Measurements from ENCODE around the gene CPS1. TPM values are rescaled to one million over a fixed set of nuclear protein-coding genes. Genes with fewer than 3 reads are reported as not detected.

CPS1 gene
- total and polyA plus RNA-seq, 7 donors: 0.11 to 2.3 (median 0.55) TPM

DNA sequence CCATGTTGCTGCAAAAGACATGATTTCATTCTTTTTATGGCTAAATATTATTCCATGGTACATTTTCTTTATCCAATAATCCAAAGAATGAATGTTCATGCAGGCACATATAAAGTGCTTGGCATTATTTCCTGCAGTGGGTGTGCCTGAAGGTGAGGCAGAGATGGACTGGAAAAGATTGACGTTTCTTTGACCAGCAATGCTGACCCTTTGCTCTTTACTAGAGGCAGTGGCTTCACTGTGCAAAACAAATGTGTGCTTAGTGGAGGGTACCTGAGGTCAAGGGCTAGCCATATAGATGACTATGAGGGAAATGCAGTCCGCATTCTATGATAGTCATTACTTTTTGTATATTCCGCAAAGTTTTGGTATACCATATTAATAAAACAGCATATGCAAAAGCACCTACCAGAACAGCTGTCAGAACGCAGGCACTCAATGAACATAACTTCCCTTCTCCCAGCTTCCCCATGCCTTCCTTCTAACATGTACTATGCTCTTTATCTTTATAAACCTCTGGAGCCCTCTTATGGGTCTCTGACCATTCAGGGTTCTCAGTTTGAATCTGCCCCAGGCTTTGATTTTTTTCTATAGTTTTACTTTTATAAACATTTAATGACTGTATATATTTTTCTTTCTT is 32.6 kb upstream of the CPS1 start:
- 82 to 89% (median 86%) methylated on average over 4 of the region's 4 CpGs for WGBS, 3 donors
- TF ChIP-seq, protein P1, sequence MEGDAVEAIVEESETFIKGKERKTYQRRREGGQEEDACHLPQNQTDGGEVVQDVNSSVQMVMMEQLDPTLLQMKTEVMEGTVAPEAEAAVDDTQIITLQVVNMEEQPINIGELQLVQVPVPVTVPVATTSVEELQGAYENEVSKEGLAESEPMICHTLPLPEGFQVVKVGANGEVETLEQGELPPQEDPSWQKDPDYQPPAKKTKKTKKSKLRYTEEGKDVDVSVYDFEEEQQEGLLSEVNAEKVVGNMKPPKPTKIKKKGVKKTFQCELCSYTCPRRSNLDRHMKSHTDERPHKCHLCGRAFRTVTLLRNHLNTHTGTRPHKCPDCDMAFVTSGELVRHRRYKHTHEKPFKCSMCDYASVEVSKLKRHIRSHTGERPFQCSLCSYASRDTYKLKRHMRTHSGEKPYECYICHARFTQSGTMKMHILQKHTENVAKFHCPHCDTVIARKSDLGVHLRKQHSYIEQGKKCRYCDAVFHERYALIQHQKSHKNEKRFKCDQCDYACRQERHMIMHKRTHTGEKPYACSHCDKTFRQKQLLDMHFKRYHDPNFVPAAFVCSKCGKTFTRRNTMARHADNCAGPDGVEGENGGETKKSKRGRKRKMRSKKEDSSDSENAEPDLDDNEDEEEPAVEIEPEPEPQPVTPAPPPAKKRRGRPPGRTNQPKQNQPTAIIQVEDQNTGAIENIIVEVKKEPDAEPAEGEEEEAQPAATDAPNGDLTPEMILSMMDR (IDR thresholded peaks at IDR 0.05): no peak
- no peaks in the 10 kb centered on the region for H3K36me3 ChIP-seq (ENCODE audit: insufficient read depth in 1 of 2, low read depth in 1 of 2)
- no peak overlapping the region for H3K4me3 ChIP-seq
- intact Hi-C loops (cut with DNase I): no loop called here
- ATAC-seq (no peak), DNase-seq (no peak)
- no peaks in the 10 kb centered on the region for H3K27me3 ChIP-seq (ENCODE audit: insufficient read depth in 3 of 3, low read length in 2 of 3)
- H3K27ac ChIP-seq: no peak overlapping the region
- no peaks in the 10 kb centered on the region for H3K9me3 ChIP-seq
- no peaks in the 10 kb centered on the region for H3K4me1 ChIP-seq

DNA sequence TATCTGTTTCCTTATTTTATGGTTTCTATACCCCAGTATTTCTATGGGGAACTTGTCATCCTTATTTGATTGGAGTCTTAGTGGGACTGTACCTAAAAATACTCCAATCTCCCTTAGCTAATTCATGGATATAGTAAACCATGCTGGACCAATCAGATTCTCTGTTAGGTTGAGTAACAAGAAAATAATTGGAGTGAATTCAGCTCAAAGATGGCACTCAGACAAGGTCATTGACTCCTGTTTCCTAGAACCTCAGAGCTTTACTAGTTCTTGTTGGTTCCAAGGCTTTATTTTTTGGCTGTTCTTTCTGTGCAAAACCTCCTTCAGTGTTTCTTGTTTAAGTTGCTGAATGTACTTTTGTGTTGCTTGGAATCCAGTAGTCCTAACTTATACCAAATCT is 31.9 kb upstream of the CPS1 start:
- Histone ChIP-seq H3K27ac (no peak overlapping the region), H3K4me3 (no peak overlapping the region), H3K9me3 (no peaks in the 10 kb centered on the region), H3K27me3 (ENCODE audit: insufficient read depth in 3 of 3, low read length in 2 of 3) (no peaks in the 10 kb centered on the region), H3K36me3 (ENCODE audit: insufficient read depth in 1 of 2, low read depth in 1 of 2) (no peaks in the 10 kb centered on the region), H3K4me1 (no peaks in the 10 kb centered on the region)
- ATAC-seq (no peak), DNase-seq (no peak)
- intact Hi-C loops (cut with DNase I): no loop called here
- TF ChIP-seq, protein P1 (IDR thresholded peaks at IDR 0.05): no peak

DNA sequence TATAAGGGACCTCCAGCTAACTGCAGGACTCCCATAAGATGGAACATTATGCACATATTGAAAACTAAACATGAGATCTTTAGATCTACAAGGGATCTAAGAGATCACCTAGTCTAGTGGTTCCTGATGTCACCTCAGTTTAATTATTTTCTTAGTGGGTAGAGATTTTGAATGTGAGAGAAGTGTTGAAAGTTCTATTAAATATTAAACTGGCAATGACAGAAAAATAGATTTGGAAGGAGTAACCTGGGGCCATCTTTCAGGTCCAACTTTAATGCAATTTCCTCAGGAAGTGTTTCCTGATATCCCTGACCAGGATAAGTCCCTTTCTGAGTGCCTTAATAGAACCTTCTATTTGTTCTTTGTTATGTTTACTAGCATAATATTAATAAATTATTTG is 29.1 kb upstream of the CPS1 start:
- TF ChIP-seq, protein P1 (IDR thresholded peaks at IDR 0.05): no peak
- Histone ChIP-seq H3K4me3 (no peak overlapping the region), H3K27ac (no peak overlapping the region), H3K4me1 (no peaks in the 10 kb centered on the region), H3K36me3 (ENCODE audit: insufficient read depth in 1 of 2, low read depth in 1 of 2) (no peaks in the 10 kb centered on the region), H3K27me3 (ENCODE audit: insufficient read depth in 3 of 3, low read length in 2 of 3) (no peaks in the 10 kb centered on the region), H3K9me3 (no peaks in the 10 kb centered on the region)
- ATAC-seq (no peak), DNase-seq (no peak)
- intact Hi-C loops (cut with DNase I): no loop called here

DNA sequence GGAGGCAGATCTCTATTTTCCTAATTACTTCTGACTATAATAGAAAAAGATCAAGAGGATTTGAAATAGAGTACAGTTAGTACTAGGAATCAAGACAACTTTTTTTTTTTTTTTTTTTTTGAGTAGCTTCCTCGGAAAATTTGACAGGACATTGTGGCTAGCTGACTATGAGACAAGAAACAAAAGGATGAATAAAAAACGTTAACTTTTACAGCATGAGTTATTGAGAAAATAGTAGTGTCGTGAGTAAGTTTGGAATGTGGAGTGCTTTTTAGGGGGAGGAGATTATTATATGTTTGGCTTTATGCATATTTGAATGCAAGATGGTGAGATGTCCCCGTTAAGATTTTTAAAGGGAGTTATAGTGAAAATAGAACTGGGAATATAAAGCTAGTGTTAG is 27.7 kb upstream of the CPS1 start:
- Histone ChIP-seq H3K27me3 (ENCODE audit: insufficient read depth in 3 of 3, low read length in 2 of 3) (no peaks in the 10 kb centered on the region), H3K4me3 (no peak overlapping the region), H3K27ac (no peak overlapping the region), H3K4me1 (no peaks in the 10 kb centered on the region), H3K9me3 (no peaks in the 10 kb centered on the region), H3K36me3 (ENCODE audit: insufficient read depth in 1 of 2, low read depth in 1 of 2) (no peaks in the 10 kb centered on the region)
- TF ChIP-seq, protein P1 (IDR thresholded peaks at IDR 0.05): no peak
- intact Hi-C loops (cut with DNase I): no loop called here
- WGBS, 3 donors: 71 to 77% (median 75%) methylated on average over 4 of the region's 4 CpGs
- no peak for DNase-seq
- ATAC-seq: no peak

DNA sequence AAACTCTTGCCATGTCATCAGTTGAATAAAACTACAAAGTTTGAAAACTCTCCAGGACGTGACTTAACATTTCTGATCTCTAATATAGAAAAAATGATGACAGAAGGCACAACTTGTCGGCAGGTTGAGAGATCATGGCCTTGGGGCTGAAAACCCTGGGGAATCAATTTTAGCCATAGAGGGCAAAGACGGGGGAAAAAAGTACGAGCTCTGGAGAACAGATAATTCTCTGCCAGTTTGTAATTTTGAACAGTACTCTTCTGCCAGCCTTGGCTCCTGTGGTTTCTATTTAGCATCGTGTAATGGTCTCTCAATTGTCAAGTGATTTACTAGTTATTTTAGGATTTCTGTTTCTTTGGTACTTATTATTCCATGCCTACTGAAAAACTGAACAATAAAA is 25.3 kb upstream of the CPS1 start:
- 32 to 52% (median 35%) methylated on average over 5 of the region's 5 CpGs for WGBS, 3 donors
- H3K27ac ChIP-seq: no peak overlapping the region
- H3K4me1 ChIP-seq: no peaks in the 10 kb centered on the region
- ATAC-seq (no peak), DNase-seq (no peak)
- no peak overlapping the region for H3K4me3 ChIP-seq
- intact Hi-C loops (cut with DNase I): no loop called here
- H3K9me3 ChIP-seq: no peaks in the 10 kb centered on the region
- no peaks in the 10 kb centered on the region for H3K36me3 ChIP-seq (ENCODE audit: insufficient read depth in 1 of 2, low read depth in 1 of 2)
- TF ChIP-seq, protein P1 (IDR thresholded peaks at IDR 0.05): no peak
- H3K27me3 ChIP-seq (ENCODE audit: insufficient read depth in 3 of 3, low read length in 2 of 3): no peaks in the 10 kb centered on the region
